RPMI7951 (cell line): ENCODE measurements around the gene RBMS1. TPM values are rescaled to one million over a fixed set of nuclear protein-coding genes. Genes with fewer than 3 reads are reported as not detected.

Source experiments
- DNase-seq: peaks from one replicate; pipeline ENCODE4 v3.0.0-alpha.2; 2012; ENCODE audit warnings: low read depth
- total RNA-seq: library from RNA; depleted of rRNA; stranded (reverse); fragments of >200 nt; shearing (Covaris generic); gene quantifications from 2 replicates; pipeline ENCODE4 v1.2.3, GENCODE V29; 2014; rRNA removed

Gene RBMS1, protein sequence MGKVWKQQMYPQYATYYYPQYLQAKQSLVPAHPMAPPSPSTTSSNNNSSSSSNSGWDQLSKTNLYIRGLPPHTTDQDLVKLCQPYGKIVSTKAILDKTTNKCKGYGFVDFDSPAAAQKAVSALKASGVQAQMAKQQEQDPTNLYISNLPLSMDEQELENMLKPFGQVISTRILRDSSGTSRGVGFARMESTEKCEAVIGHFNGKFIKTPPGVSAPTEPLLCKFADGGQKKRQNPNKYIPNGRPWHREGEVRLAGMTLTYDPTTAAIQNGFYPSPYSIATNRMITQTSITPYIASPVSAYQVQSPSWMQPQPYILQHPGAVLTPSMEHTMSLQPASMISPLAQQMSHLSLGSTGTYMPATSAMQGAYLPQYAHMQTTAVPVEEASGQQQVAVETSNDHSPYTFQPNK
- 58.4 and 82.7 TPM in 2 replicates for total RNA-seq

DNA sequence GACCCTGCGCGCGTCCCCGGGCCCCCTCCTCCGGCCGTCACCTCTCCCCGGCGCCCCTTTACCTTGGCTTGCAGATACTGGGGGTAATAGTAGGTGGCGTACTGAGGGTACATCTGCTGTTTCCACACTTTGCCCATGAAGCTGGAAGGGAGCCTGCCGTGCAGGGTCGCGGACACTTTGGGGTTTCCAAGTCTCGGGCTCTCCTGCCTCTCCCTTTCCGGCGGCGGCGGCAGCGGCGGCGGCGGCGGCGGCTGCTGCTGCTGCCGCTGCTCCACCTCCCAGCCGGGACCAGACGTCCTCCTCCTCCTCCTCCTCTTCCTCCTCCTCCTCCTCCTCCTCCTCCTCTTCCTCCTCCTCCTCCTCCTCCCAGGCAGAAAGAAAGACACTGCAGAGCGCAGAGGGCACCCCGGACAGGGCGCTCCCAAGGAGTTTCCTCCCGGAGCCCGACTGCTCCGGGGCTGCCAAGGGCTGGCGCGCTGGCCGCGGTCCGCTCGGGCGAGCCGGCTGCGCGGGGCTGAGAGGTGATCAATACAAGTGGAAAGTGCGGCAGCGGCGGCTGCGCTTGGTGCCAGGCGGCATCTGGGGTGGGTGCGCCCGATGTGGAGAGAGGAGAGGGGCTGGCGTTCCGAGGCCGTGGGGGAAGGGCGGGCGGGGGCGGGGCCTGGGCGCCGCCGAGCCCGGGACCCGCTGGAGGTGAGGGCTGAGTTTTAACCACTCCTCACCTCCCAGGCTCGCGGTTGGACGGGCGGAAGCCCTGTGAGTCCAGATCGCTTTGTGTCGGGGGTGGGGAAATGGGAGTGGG, at the start of gene RBMS1:
Gene RBMS1, minus strand, starts transcription at position 581 of the 802 bp plus-strand sequence. Its CDS starts 444 bp downstream, at position 137.
- peak; percentile 70 for DNase-seq

- no peak for DNase-seq
Measured at GRCh38 chr2:160541745-160542144, 48.1 kb upstream of the RBMS1 start.

DNA sequence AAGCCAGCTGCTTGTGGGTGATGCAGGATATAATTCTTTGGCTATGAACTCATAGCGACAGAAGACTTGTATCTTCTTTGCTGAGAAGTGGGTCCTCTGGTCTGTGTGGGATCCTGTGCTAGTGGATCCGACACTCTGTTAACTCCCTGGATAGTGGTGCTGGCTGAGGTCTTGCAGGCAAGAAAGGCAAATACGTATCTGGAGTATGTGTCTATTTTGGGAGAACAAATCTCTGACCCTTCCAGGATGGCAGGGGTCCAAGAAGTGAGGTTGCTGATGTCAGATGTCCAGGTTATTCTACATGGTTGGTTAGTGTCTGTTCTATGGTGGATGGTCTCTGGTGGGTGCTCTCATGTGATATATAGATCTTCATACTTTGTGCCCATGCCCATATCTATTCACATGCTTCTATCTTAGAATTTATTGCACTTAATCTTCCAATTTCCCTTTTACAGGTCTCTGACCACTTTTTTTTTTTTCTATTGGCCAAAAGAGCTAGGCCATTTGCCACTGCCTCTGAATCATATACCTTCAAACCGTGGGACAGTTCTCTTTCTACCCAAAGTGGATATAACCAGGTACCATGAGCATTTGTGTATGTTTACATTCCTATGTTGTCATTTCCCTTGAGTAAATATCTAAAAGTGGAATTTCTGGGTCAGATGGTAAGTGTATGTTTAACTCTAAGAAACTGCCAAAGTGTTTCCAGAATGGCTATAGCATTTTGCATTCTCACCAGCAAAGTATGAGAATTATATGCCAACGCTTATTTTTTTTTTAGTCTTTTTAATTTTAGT, 45.1 kb upstream of the RBMS1 start:
- DNase-seq: no peak

GRCh38 chr2:160538115-160538514, 44.5 kb upstream of the RBMS1 start:
- no peak for DNase-seq

- DNase-seq: no peak
Measured at GRCh38 chr2:160534996-160535395, 41.4 kb upstream of the RBMS1 start.

- no peak for DNase-seq
Measured at GRCh38 chr2:160534249-160534648, 40.6 kb upstream of the RBMS1 start.

DNA sequence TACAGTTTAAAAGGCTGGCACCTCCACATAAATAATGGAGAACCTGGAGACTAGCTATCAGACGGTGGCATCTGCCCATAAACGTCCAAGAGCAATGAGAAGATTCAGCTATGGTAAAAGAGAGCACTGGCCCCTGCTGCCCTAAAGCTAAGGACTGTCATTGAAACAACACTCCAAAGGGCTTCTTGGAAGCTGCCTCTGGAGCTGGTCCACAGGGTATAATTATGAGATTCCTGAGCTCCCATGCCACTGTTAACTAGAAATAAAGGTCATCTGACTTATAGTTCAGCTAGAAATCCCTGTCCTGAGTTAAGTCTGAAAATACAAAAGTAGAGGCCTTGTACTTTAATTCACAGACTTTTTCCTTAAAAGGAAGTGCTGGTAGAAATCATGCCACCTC, 39.9 kb upstream of the RBMS1 start:
- DNase-seq: no peak

GRCh38 chr2:160532388-160532787, 38.8 kb upstream of the RBMS1 start:
- DNase-seq: no peak

DNA sequence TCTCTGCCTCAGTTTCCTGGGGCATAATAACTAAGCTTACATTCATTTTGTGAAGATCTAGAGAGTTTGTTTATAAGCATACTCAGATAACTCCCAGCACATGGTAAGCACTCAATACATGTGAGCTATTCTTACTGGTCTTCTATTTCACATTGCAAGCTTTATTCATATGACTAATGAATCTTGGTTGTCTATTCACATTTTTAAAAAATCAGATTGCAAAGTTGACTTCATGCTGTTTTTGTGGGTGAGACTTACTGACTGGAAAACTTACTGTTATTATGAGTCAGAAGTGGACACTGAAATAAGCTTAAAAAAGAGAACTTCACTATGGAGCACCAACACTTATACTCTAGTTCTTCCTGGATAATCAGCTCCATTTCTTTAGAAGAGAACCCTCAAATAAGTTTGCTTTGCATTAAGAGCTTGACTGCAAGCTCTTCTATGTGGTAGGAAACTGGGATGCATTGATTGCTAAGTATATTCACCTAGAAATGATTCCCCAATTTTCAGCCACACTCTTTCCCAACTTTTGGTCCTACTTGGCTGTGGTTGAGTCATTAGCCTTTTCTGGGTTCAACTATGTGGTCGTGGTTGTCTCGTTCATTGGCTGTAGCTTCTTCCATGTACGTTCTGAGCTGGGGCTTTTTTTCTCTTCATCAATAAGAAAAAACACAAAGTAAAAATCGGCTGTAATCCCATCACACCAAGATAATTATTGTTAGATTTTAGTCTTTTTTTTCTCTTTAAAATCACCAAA, 29.5 kb upstream of the RBMS1 start:
- peak; percentile 19 for DNase-seq

GRCh38 chr2:160517731-160518130, 24.1 kb upstream of the RBMS1 start:
- DNase-seq: peak; percentile 35

DNA sequence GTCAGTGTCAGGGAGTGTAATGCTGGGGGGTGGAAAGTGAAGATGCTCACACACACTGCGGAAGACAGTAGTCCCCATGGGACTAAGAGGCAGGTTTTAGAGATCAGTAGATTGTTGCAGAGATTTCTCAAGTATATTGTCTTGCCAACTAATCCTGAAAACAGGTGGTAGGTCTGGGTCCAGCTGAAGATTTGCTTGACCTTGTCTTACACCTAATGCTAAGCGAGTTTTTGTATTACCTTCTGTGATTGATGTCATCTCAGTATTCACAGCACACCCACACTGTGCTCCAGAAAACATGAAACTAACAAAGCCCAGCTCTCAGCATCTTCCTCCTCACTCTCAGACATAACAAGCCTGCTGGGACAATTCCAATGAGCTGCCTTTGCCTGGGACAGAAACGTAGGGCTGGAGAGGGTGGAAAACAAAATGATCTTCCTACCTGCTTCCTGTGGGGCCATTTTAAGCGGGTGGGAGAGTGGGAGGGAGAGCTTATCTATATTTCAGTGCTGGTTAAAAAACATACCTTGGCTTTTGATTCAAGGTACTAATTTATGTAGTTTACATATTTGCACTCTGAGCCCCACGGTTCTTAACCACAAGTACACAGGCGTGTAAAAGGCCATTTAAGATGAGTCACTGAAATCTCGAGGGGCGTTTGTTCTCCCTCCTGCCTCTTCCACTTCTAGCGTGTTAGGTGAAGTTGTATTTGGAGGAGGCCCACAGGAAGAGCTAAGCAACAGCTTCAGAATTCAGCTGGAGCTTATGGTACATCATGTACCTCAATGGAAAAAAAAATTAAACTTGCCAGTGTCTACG, 23.1 kb upstream of the RBMS1 start:
- peak; percentile 69 for DNase-seq

GRCh38 chr2:160515120-160515519, 21.5 kb upstream of the RBMS1 start:
- no peak for DNase-seq

GRCh38 chr2:160513120-160513519, 19.5 kb upstream of the RBMS1 start:
- no peak for DNase-seq

DNA sequence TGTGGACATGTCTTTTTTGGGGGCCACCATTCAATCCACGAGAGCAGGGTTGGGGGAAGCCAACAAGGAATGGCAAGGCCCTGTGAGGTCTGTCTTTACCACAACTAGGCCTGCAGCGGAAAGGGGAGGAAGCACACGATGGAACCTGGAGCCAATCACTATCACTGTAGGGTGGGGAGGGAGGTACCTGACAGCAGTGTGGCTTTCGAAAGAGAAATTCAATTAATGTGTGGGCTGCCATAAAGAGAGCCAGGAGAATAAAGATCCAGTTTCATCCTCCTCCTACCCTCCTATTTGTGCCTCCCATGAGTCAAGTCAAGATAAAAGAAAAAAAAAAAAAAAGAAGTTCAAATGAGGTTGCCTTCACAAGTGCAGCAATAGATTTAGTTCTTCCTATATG, 18.9 kb upstream of the RBMS1 start:
- no peak for DNase-seq

DNA sequence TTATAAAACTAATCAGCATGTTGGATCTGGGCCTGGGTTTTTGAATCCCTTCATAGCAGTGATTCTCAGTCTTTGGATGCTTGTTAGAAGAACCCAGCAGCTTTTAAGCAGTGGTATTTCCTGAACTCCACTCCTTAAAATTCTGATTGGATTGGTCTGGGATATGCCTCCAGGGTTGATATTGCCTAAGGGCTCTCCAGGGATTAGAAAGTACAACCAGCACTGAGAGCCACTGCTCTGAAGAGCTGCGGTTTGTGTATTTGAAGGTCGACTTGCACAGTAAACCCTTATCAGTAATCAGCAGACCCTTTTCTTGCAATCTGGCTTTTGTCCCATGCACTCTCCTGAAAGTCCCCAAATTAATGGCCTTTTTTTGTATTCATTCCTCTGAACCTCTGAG, 17.0 kb upstream of the RBMS1 start:
- DNase-seq: no peak

DNA sequence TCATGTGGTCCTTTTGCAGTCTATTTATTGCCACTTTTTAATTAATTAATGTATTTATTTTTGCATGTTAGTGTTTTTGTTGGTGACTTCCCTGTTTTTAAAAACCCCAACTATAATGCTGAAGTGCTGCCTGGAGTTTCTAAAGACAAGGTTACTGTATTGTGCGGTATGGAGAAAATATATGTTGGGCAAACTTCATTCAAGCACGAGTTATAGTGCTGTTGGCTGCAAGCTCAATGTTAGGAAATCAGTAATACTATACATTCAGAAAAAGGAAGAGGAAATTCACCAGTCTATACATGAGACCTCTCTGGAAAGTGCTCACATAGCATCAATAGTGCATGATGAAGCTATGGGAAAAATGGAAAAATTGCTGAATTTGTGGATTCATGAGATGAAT, 15.4 kb upstream of the RBMS1 start:
- DNase-seq: no peak

DNA sequence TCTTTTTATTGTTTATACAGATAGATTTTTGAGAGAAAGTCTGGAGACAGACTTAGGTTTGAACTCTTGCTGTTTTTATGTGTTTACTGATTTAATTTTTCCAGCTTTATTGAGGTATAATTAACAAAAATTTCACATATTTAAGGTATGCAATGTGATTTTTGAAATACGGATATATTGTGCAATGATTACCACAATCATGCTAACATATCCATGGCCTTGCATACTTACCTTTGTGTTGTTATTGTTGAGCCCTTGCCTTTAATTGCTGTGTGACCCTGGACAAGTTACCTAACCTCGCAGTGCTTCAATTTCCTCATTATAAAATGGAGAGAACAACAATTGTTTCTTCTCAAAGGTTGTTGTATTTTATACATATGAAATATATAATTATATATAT, 13.9 kb upstream of the RBMS1 start:
- no peak for DNase-seq

DNA sequence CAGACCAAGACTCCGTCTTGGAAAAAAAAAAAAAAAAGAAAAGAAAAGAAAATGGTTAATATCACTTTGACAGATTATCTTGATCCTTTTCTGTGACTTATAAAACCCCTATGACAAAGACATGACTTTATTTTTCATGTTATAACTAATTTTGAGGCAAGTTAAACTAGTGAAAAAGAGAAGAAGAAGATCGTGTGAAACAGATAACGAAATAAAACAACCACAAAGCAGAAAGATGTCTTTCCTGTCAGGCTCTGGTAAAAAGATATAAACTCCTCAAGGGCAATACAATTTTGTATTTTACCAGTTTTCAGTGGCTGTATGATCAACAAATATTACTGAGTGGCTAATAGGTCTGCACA, 13.4 kb upstream of the RBMS1 start:
- no peak for DNase-seq

DNA sequence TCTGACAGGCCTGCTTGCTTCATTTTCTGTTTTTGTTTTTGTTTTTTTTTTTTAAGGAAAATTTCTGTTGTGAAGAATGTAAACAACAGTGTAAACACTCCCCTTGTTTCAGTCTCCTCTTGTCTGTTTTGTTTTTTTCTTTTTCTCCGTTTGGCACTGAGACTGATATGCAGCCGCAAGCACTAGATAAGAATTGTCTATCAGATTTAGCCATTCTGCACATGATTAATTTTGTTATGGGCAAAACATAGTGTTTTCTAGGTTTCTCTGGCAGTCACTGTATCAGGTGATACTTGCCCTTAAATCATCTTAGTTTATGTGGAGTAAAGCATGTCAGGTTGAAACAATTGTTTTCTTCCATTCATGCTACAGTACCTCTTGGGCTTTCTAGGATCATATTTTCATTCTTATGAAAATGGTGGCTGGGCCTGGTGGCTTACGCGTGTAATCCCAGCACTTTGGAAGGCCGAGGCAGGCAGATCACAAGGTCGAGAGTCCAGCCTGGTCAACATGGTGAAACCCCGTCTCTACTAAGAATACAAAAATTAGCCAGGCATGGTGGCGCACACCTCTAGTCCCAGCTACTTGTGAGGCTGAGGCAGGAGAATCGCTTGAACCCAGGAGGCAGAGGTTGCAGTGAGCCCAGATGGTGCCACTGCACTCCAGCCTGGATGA, 12.9 kb upstream of the RBMS1 start:
- DNase-seq: no peak

DNA sequence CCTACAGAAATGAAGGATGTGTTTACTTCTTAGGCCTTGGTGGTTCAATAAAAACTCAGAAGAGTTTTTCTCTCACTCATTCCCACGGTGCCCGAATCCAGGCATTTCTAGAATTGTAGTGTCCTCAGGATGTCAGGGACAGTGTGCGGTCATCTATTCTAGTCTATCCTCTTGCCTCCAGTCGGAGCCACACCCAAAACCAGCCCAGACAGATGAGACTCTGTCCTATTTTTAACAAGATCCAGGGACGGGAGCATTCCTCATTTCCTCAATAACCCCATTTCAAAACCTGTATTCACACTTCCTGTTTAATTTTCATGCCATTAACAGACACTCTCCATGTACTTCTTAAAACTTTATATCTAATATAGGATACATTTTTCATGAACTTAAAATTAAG, 11.6 kb upstream of the RBMS1 start:
- peak; percentile 63 for DNase-seq
